ENCODE results near the gene CAPN15.

Gene CAPN15

DNA sequence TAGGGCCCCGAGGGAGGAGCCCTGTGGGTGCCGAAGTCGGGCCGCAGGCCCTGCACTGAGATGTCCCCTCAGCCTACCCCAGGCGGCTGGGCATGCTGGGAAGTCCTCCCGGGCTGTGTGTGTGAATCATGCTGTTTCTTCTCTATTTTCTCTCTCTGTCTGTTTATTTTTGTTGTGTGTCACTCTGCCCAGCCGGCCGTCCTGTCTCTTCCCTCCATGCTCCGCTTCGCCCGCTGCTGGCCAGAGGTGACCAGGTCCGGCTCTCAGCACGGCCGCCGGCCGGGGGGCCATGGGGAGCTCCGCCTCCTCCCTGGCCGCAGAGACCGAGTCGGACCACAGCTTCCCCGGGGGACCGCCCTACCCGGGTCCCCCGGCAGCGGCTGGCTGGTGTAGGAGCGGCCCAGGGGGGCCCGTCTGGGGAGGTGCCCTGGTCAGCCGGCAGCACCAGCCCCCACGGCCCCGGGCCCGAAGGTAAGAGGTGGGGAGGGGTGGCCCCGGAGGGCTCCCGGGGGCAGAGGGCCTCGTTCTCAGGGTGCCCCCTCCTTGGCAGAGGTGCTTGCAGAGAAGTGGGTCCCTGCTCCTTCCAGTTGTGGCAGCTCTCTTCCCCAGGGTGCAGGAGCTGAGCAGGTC, 12.5 kb downstream of the CAPN15 start:
- no peaks in the 10 kb centered on the region for H3K27me3 ChIP-seq (ENCODE audit: insufficient read depth, poor library complexity, severe bottlenecking)
- ATAC-seq (ENCODE audit: low read depth) = no peak
- no peak overlapping the region for H3K27ac ChIP-seq (ENCODE audit: poor library complexity, severe bottlenecking)
- peaks cover 29% of the 10 kb centered on the region for H3K36me3 ChIP-seq (ENCODE audit: low read depth)
- H3K4me3 ChIP-seq (ENCODE audit: severe bottlenecking) = no peak overlapping the region
- peaks cover 8% of the 10 kb centered on the region for H3K4me1 ChIP-seq (ENCODE audit: insufficient read depth, poor library complexity, severe bottlenecking)
- TF ChIP-seq CTCF (IDR thresholded peaks at IDR 0.05; ENCODE audit: poor library complexity, severe bottlenecking) = no peak
- no peak for DNase-seq (ENCODE audit: low spot score)
- no peaks in the 10 kb centered on the region for H3K9me3 ChIP-seq (ENCODE audit: severe bottlenecking)

DNA sequence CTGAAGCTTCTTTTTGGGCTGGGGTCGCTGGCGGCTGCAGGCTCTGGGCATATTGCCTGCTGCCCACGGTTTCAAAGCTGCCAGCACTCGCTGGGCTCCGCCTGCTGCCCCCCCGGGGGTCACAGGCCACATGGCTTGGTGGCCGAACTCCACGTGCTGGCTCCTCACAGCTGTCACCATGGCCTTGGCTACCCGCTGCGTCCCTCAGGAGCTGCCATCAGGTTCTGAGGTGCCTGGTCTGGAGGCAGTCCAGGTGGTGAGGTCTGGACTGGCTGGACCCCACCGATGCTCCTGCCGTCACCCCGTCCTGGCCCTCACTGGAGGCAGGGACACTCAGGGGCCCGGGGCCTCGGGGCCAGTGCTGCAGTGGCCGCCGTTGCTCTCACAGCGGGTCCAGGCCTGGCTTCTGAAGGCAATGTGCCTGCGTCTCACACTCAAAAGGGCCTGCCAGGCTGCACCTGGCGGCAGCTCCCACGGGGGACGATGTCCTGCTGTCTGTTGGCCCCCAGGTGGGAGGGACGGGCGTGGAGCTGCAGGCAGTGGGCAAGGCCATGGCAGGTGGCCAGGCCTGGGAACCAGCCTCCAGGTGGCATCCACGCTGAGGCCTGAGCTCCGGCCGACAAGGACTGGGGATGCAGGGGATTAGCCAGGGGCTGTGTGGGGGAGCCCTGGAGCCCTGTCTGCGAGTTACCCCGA, 13.3 kb downstream of the CAPN15 start:
- no peaks in the 10 kb centered on the region for H3K9me3 ChIP-seq (ENCODE audit: severe bottlenecking)
- no peak overlapping the region for H3K27ac ChIP-seq (ENCODE audit: poor library complexity, severe bottlenecking)
- ATAC-seq (ENCODE audit: low read depth) = no peak

GRCh38 chr16:543301-544164, 16.0 kb downstream of the CAPN15 start:
- H3K4me1 ChIP-seq (ENCODE audit: insufficient read depth, poor library complexity, severe bottlenecking) = no peaks in the 10 kb centered on the region
- no peaks in the 10 kb centered on the region for H3K9me3 ChIP-seq (ENCODE audit: severe bottlenecking)
- no peak overlapping the region for H3K4me3 ChIP-seq (ENCODE audit: severe bottlenecking)
- no peak for ATAC-seq (ENCODE audit: low read depth)
- TF ChIP-seq CTCF (IDR thresholded peaks at IDR 0.05; ENCODE audit: poor library complexity, severe bottlenecking) = no peak
- no peaks in the 10 kb centered on the region for H3K27me3 ChIP-seq (ENCODE audit: insufficient read depth, poor library complexity, severe bottlenecking)
- DNase-seq (ENCODE audit: low spot score) = no peak
- H3K36me3 ChIP-seq (ENCODE audit: low read depth) = peaks cover 18% of the 10 kb centered on the region
- H3K27ac ChIP-seq (ENCODE audit: poor library complexity, severe bottlenecking) = no peak overlapping the region

More for the DNA sequence above, 13.3 kb downstream of the CAPN15 start:
- no peaks in the 10 kb centered on the region for H3K4me1 ChIP-seq (ENCODE audit: insufficient read depth, poor library complexity, severe bottlenecking)
- H3K27me3 ChIP-seq (ENCODE audit: insufficient read depth, poor library complexity, severe bottlenecking) = no peaks in the 10 kb centered on the region
- H3K36me3 ChIP-seq (ENCODE audit: low read depth) = peaks cover 29% of the 10 kb centered on the region
- no peak for DNase-seq (ENCODE audit: low spot score)
- no peak overlapping the region for H3K4me3 ChIP-seq (ENCODE audit: severe bottlenecking)
- no peak for TF ChIP-seq CTCF (IDR thresholded peaks at IDR 0.05; ENCODE audit: poor library complexity, severe bottlenecking)

DNA sequence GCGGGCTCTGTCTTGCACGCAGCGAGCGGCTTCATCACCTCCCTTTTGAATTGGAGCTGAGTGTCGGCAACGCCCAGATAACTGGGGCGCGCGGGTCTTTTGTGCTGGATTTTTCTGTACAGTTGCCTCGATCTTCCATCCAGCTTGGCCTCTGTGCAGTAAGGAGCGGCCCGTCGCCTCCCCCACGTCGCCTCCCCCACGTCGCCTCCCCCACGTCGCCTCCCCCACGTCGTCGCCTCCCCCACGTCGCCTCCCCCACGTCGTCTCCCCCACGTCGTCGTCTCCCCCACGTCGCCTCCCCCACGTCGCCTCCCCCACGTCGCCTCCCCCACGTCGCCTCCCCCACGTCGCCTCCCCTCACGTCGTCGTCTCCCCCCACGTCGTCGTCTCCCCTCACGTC, 17.0 kb downstream of the CAPN15 start:
- H3K36me3 ChIP-seq (ENCODE audit: low read depth) = peaks cover 18% of the 10 kb centered on the region
- ATAC-seq (ENCODE audit: low read depth) = no peak

More for the DNA sequence above, 17.0 kb downstream of the CAPN15 start:
- H3K9me3 ChIP-seq (ENCODE audit: severe bottlenecking) = no peaks in the 10 kb centered on the region
- H3K4me3 ChIP-seq (ENCODE audit: severe bottlenecking) = no peak overlapping the region
- H3K4me1 ChIP-seq (ENCODE audit: insufficient read depth, poor library complexity, severe bottlenecking) = no peaks in the 10 kb centered on the region
- H3K27me3 ChIP-seq (ENCODE audit: insufficient read depth, poor library complexity, severe bottlenecking) = no peaks in the 10 kb centered on the region
- H3K27ac ChIP-seq (ENCODE audit: poor library complexity, severe bottlenecking) = no peak overlapping the region
- TF ChIP-seq CTCF (IDR thresholded peaks at IDR 0.05; ENCODE audit: poor library complexity, severe bottlenecking) = no peak
- DNase-seq (ENCODE audit: low spot score) = no peak
